Endothelial cell of umbilical vein (primary cell): Measurements from ENCODE around the gene ALG2.

Experiments used
- CTCF ChIP-seq, 2 donors: IDR thresholded peaks; 1 replicate in 1 of 2; 2 replicates in 1 of 2; pipeline ENCODE4 v1.5.1; 2011; ENCODE audit warnings: low read length in 2 of 2, mild to moderate bottlenecking in 2 of 2, moderate library complexity in 2 of 2, control low read depth in 1 of 2, inconsistent platforms in 1 of 2, low read depth in 1 of 2; ENCODE audit not compliant: insufficient read depth in 1 of 2; ENCODE audit errors: extremely low read depth in 1 of 2
- POLR2A ChIP-seq: IDR thresholded peaks from 2 replicates; pipeline ENCODE4 v1.6.1; 2012; ENCODE audit warnings: low read depth, mild to moderate bottlenecking, control low read depth, low read length
- POLR2AphosphoS5 ChIP-seq: IDR thresholded peaks from 2 replicates; pipeline ENCODE4 v1.6.1; 2012; ENCODE audit warnings: low read depth, mild to moderate bottlenecking, control low read depth, low read length, moderate library complexity; ENCODE audit not compliant: insufficient read depth

- TF ChIP-seq CTCF (IDR thresholded peaks at IDR 0.05; ENCODE audit: extremely low read depth in 1 of 2, insufficient read depth in 1 of 2, low read depth in 1 of 2, low read length in 2 of 2) (no peak), POLR2A (no peak), POLR2AphosphoS5 (no peak)
Measured at GRCh38 chr9:99239341-99240060, 17.8 kb upstream of the ALG2 start.
